GM23338 (cell line): ENCODE data around the gene STAB2. TPM values are rescaled to one million over a fixed set of nuclear protein-coding genes. Genes with fewer than 3 reads are reported as not detected.

Source experiments
- ATAC-seq: fragments of 200-7000 bp; cut with Tn5 transposase; 3 replicates; pipeline ENCODE4 v1.9.1; 2020
- DNase-seq: peaks from one replicate; pipeline ENCODE4 v3.0.0-alpha.2; 2015; ENCODE audit warnings: low spot score
- H2AFZ ChIP-seq: fragments of 200-600 bp; sonication (generic); 2 replicates; pipeline ENCODE4 v1.8.0; 2016; ENCODE audit warnings: antibody characterized with exemption, mild to moderate bottlenecking, moderate library complexity
- H3F3A ChIP-seq: fragments of 200-600 bp; sonication (generic); replicated peaks from 2 replicates; pipeline ENCODE4 v1.8.0; 2017; ENCODE audit warnings: antibody characterized with exemption, mixed run types, low read depth
- H3K27ac ChIP-seq: fragments of 200-600 bp; sonication (generic); 2 replicates; pipeline ENCODE4 v1.6.1; 2016; ENCODE audit warnings: low read depth
- H3K27me3 ChIP-seq: fragments of 200-600 bp; sonication (generic); 2 replicates; pipeline ENCODE4 v1.8.0; 2016; ENCODE audit warnings: mild to moderate bottlenecking, mixed run types, moderate library complexity; ENCODE audit not compliant: insufficient read depth
- H3K36me3 ChIP-seq: fragments of 200-600 bp; sonication (generic); 2 replicates; pipeline ENCODE4 v1.8.0; 2016; ENCODE audit warnings: mild to moderate bottlenecking; ENCODE audit not compliant: insufficient read depth
- H3K4me1 ChIP-seq: fragments of 200-600 bp; sonication (generic); 2 replicates; pipeline ENCODE4 v1.8.0; 2016; ENCODE audit warnings: mild to moderate bottlenecking, moderate library complexity; ENCODE audit not compliant: insufficient read depth
- H3K4me2 ChIP-seq: fragments of 200-600 bp; sonication (generic); 2 replicates; pipeline ENCODE4 v1.7.1; 2017; ENCODE audit warnings: mixed run types
- H3K4me3 ChIP-seq: fragments of 200-600 bp; sonication (generic); 2 replicates; pipeline ENCODE4 v1.6.1; 2016; ENCODE audit warnings: mixed run types
- H3K79me2 ChIP-seq: fragments of 200-600 bp; sonication (generic); replicated peaks from 2 replicates; pipeline ENCODE4 v1.8.0; 2017; ENCODE audit warnings: mild to moderate bottlenecking; ENCODE audit not compliant: insufficient read depth
- H3K9me2 ChIP-seq: fragments of 200-600 bp; sonication (generic); 2 replicates; pipeline ENCODE4 v1.8.0; 2017; ENCODE audit not compliant: insufficient read depth
- H4K20me1 ChIP-seq: fragments of 200-600 bp; sonication (generic); replicated peaks from 2 replicates; pipeline ENCODE4 v1.8.0; 2017; ENCODE audit warnings: mild to moderate bottlenecking; ENCODE audit not compliant: insufficient read depth
- H3K27ac Mint-ChIP-seq: 2 replicates; pipeline ENCODE4 v1.8.0; 2020; ENCODE audit warnings: inconsistent platforms, mild to moderate bottlenecking, moderate library complexity, mixed read lengths
- H3K27me3 Mint-ChIP-seq: 3 replicates; pipeline ENCODE4 v1.8.0; 2022; ENCODE audit warnings: low read depth, mild to moderate bottlenecking, moderate library complexity, mixed read lengths, inconsistent platforms; ENCODE audit not compliant: insufficient read depth, poor library complexity
- H3K36me3 Mint-ChIP-seq: 3 replicates; pipeline ENCODE4 v1.8.0; 2021; ENCODE audit warnings: low read depth, mild to moderate bottlenecking, inconsistent platforms, moderate library complexity, mixed read lengths
- H3K4me1 Mint-ChIP-seq: 3 replicates; pipeline ENCODE4 v1.8.0; 2020; ENCODE audit warnings: mild to moderate bottlenecking, inconsistent platforms, mixed read lengths
- H3K4me3 Mint-ChIP-seq: 3 replicates; pipeline ENCODE4 v1.8.0; 2021; ENCODE audit warnings: moderate library complexity, mild to moderate bottlenecking, inconsistent platforms, mixed read lengths
- H3K9me3 Mint-ChIP-seq: 3 replicates; pipeline ENCODE4 v1.8.0; 2020; ENCODE audit warnings: moderate library complexity, mild to moderate bottlenecking, inconsistent platforms, mixed read lengths
- CREB1 ChIP-seq: fragments of 250-450 bp; sonication (Bioruptor Pico); IDR thresholded peaks from 2 replicates; pipeline ENCODE4 v1.5.0; 2020; ENCODE audit warnings: low read depth, mild to moderate bottlenecking, moderate library complexity
- CTCF ChIP-seq, 2 experiments: fragments of 200-600 bp in 1 of 2; sonication (generic) in 1 of 2; conservative IDR thresholded peaks; 2 replicates each; pipeline versions ENCODE4 v1.5.1 to v1.6.1; 2016 to 2017; ENCODE audit warnings: antibody characterized with exemption in 2 of 2, low read depth in 2 of 2, mild to moderate bottlenecking in 2 of 2, moderate library complexity in 1 of 2
- ETS1 ChIP-seq: IDR thresholded peaks from 2 replicates; pipeline ENCODE4 v1.6.1; 2016; ENCODE audit warnings: antibody characterized with exemption
- EZH2 ChIP-seq: fragments of 200-600 bp; sonication (generic); IDR thresholded peaks from one replicate; pipeline ENCODE4 v1.8.0; 2017; ENCODE audit warnings: antibody characterized with exemption, mild to moderate bottlenecking, low read depth; ENCODE audit not compliant: unreplicated experiment
- EZH2phosphoT487 ChIP-seq: fragments of 200-600 bp; sonication (generic); IDR thresholded peaks from one replicate; pipeline ENCODE4 v1.8.1; 2018; ENCODE audit warnings: antibody characterized with exemption; ENCODE audit not compliant: unreplicated experiment
- JUNB ChIP-seq: IDR thresholded peaks from one replicate; pipeline ENCODE4 v1.6.1; 2016; ENCODE audit warnings: antibody characterized with exemption; ENCODE audit not compliant: unreplicated experiment
- NANOG ChIP-seq: IDR thresholded peaks from 2 replicates; pipeline ENCODE4 v1.6.1; 2016; ENCODE audit warnings: antibody characterized with exemption, borderline replicate concordance
- POLR2AphosphoS5 ChIP-seq: IDR thresholded peaks from 2 replicates; pipeline ENCODE4 v1.6.1; 2016; ENCODE audit warnings: antibody characterized with exemption, low read depth
- REST ChIP-seq: IDR thresholded peaks from one replicate; pipeline ENCODE4 v1.6.1; 2018; ENCODE audit warnings: antibody characterized with exemption; ENCODE audit not compliant: unreplicated experiment
- STAT1 ChIP-seq: IDR thresholded peaks from one replicate; pipeline ENCODE4 v1.6.1; 2016; ENCODE audit warnings: antibody characterized with exemption; ENCODE audit not compliant: unreplicated experiment
- ZNF114 ChIP-seq: fragments of 250-450 bp; sonication (Bioruptor Pico); IDR thresholded peaks from 2 replicates; pipeline ENCODE4 v1.5.0; 2020; ENCODE audit warnings: mild to moderate bottlenecking, moderate library complexity
- ZNF331 ChIP-seq: fragments of 250-450 bp; sonication (Bioruptor Pico); IDR thresholded peaks from 2 replicates; pipeline ENCODE4 v1.5.0; 2020; ENCODE audit warnings: low read depth, mild to moderate bottlenecking, moderate library complexity
- ZNF462 ChIP-seq: fragments of 250-450 bp; sonication (Bioruptor Pico); IDR thresholded peaks from 2 replicates; pipeline ENCODE4 v1.5.0; 2020; ENCODE audit warnings: mild to moderate bottlenecking, moderate library complexity
- polyA plus RNA-seq: library from polyadenylated mRNA; unstranded; fragments of >200 nt; fragmentation: Nextera tagmentation; extraction: Ambion mirVana; gene quantifications from 2 replicates; pipeline ENCODE4 v1.2.1, GENCODE V29; 2016
- total RNA-seq: library from RNA; depleted of rRNA; stranded (reverse); fragments of >200 nt; shearing (Covaris generic); gene quantifications from 2 replicates; pipeline ENCODE4 v1.2.3, GENCODE V29; 2014

The STAB2 gene
- total and polyA plus RNA-seq, 2 experiments from 2014 or later: 0.14 TPM; not detected in 1

- Histone ChIP-seq H3F3A (no peaks in the 10 kb centered on the region), H3K27ac (no peak overlapping the region), H3K79me2 (no peaks in the 10 kb centered on the region), H2AFZ (no peak overlapping the region), H3K4me1 (no peaks in the 10 kb centered on the region), H3K36me3 (no peaks in the 10 kb centered on the region), H4K20me1 (no peaks in the 10 kb centered on the region), H3K4me3 (no peak overlapping the region), H3K9me2 (no peaks in the 10 kb centered on the region), H3K27me3 (no peaks in the 10 kb centered on the region), H3K4me2 (no peak overlapping the region)
- Mint-ChIP-seq H3K4me3 (no peak overlapping the region), H3K27ac (no peak overlapping the region), H3K27me3 (no peaks in the 10 kb centered on the region), H3K9me3 (no peaks in the 10 kb centered on the region), H3K36me3 (no peaks in the 10 kb centered on the region), H3K4me1 (peaks cover 8% of the 10 kb centered on the region; the same call in 2 of the 3 replicates)
- DNase-seq (no peak), ATAC-seq (no peak)
- TF ChIP-seq CREB1 (CRISPR knock-in tag) (no peak), ZNF331 (no peak), ZNF114 (CRISPR knock-in tag) (no peak), EZH2phosphoT487 (no peak), ZNF462 (CRISPR knock-in tag) (no peak), STAT1 (no peak), NANOG (no peak), ETS1 (no peak), EZH2 (no peak), CTCF (conservative IDR thresholded peaks at IDR 0.05; ENCODE audit: low read depth in 2 of 2) (no peak), JUNB (no peak), POLR2AphosphoS5 (no peak), REST (no peak)
Observed at GRCh38 chr12:103687253-103687652, 100.2 kb downstream of the STAB2 start.
